Neural crest cell (in vitro differentiated cells): Measurements from ENCODE around the gene LMTK3. TPM values are rescaled to one million over a fixed set of nuclear protein-coding genes. Genes with fewer than 3 reads are reported as not detected.

Experiments used
- DNase-seq: peaks from one replicate; pipeline ENCODE4 v3.0.0; 2021; ENCODE audit warnings: low read depth, mixed read lengths, low spot score
- H3K27ac Mint-ChIP-seq: one replicate; pipeline ENCODE4 v1.8.0; 2021; ENCODE audit warnings: mild to moderate bottlenecking, mixed read lengths; ENCODE audit not compliant: unreplicated experiment
- H3K27me3 Mint-ChIP-seq: 2 replicates; pipeline ENCODE4 v1.8.0; 2021; ENCODE audit warnings: low read depth, mild to moderate bottlenecking, mixed read lengths
- H3K36me3 Mint-ChIP-seq: 2 replicates; pipeline ENCODE4 v1.8.0; 2021; ENCODE audit warnings: low read depth, mild to moderate bottlenecking, mixed read lengths
- H3K4me1 Mint-ChIP-seq: 2 replicates; pipeline ENCODE4 v1.8.0; 2021; ENCODE audit warnings: mixed read lengths
- H3K4me3 Mint-ChIP-seq: one replicate; pipeline ENCODE4 v1.8.0; 2021; ENCODE audit warnings: mild to moderate bottlenecking, mixed read lengths
- H3K9me3 Mint-ChIP-seq: 2 replicates; pipeline ENCODE4 v1.8.0; 2021; ENCODE audit warnings: mixed read lengths
- total RNA-seq: library from RNA; stranded (reverse); gene quantifications from 2 replicates; pipeline ENCODE4 v1.2.1, GENCODE V29; 2021
- TF ChIP-seq, protein P1 (sequence below): fragments of 200-600 bp; sonication (generic); conservative IDR thresholded peaks from 2 replicates; pipeline ENCODE4 v1.5.0; 2021; ENCODE audit warnings: antibody characterized with exemption, mild to moderate bottlenecking

The LMTK3 gene
- total RNA-seq, 1 donor from 2014 or later = 3.1 TPM

DNA sequence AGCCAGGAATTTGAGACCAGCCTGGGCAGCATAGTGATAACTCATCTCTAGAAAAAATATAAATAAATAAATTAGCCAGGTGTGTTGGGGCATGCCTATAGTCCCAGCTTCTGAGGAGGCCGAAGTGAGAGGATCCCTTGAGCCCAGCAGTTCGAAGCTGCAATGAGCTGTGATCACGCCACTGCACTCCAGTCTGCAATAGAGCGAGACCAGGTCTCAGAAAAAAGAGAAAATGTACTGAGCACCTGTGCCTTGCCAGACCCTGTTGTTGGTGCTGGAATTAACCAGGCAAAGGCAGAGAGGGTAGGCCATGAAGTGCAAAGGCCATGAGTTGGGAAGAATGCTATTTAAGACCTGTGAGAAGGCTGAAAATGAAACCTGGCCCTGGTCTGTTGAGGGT lies 39.8 kb downstream of the LMTK3 start:
- Mint-ChIP-seq H3K9me3 (no peaks in the 10 kb centered on the region), H3K36me3 (peaks cover 18% of the 10 kb centered on the region)

DNA sequence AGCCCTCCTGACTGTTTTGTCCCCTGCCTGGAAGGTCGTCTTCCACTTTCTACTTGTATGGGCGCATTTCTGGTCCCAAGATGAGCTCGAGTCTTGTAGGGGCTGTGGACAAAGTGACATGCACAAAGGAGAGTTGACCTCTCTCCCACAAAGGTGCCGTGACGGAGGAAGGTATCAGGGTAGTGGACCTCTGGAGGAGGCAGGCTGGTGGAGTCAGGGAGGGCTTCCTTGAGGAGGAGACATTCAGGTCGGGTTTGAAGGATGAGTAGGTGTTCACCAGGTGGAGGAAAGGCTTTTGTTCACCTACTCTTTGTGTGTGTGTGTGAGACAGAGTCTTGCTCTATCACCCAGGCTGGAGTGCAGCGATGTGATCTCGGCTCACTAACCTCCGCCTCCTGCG lies 40.8 kb downstream of the LMTK3 start:
- Mint-ChIP-seq H3K27ac (peak overlapping the region; percentile 90), H3K27me3 (peaks cover 9% of the 10 kb centered on the region)

More for the DNA sequence above, 39.8 kb downstream of the LMTK3 start:
- TF ChIP-seq, protein P1, sequence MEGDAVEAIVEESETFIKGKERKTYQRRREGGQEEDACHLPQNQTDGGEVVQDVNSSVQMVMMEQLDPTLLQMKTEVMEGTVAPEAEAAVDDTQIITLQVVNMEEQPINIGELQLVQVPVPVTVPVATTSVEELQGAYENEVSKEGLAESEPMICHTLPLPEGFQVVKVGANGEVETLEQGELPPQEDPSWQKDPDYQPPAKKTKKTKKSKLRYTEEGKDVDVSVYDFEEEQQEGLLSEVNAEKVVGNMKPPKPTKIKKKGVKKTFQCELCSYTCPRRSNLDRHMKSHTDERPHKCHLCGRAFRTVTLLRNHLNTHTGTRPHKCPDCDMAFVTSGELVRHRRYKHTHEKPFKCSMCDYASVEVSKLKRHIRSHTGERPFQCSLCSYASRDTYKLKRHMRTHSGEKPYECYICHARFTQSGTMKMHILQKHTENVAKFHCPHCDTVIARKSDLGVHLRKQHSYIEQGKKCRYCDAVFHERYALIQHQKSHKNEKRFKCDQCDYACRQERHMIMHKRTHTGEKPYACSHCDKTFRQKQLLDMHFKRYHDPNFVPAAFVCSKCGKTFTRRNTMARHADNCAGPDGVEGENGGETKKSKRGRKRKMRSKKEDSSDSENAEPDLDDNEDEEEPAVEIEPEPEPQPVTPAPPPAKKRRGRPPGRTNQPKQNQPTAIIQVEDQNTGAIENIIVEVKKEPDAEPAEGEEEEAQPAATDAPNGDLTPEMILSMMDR = no peak
- peak overlapping the region; percentile 98 for H3K4me3 Mint-ChIP-seq
- no peak overlapping the region for H3K27ac Mint-ChIP-seq
- H3K27me3 Mint-ChIP-seq = peaks cover 9% of the 10 kb centered on the region
- no peak for DNase-seq
- H3K4me1 Mint-ChIP-seq = peaks cover 31% of the 10 kb centered on the region

DNA sequence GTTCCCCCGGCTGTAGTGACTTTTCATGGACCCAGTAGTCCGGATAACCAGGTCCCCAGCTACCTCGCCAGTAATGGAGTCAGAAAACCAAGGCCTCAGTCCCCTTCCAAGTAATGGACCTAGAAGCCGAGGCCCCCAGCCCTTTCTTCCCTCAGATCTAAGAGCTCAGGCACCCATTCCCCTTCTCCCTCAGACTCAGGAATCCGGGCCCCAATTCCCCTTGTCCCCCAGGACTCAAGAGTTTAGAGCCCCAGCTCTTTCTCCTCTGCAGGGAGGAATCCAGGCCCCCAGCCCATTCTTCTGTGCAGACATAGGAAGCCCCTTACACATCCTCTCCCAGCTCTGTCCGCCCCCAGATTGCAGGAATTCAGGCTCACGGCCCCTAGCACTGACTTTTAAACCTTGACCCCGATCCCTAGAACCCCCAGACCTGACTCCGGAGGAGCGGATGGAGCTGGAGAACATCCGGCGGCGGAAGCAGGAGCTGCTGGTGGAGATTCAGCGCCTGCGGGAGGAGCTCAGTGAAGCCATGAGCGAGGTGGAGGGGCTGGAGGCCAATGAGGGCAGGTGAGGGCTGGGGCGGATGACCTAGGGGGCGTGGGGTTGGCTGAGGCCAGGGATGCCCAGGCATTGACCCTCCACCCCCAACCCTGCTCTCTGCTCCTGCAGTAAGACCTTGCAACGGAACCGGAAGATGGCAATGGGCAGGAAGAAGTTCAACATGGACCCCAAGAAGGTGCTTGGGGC lies 41.5 kb downstream of the LMTK3 start:
- TF ChIP-seq, protein P1 = no peak
- peaks cover 7% of the 10 kb centered on the region for H3K27me3 Mint-ChIP-seq
- H3K36me3 Mint-ChIP-seq = peaks cover 15% of the 10 kb centered on the region
- H3K4me3 Mint-ChIP-seq = peak overlapping the region; percentile 98
- H3K4me1 Mint-ChIP-seq = peaks cover 31% of the 10 kb centered on the region
- DNase-seq = no peak
- H3K27ac Mint-ChIP-seq = no peak overlapping the region
- no peaks in the 10 kb centered on the region for H3K9me3 Mint-ChIP-seq

More for the DNA sequence above, 40.8 kb downstream of the LMTK3 start:
- Mint-ChIP-seq H3K4me1 (peaks cover 31% of the 10 kb centered on the region), H3K36me3 (peaks cover 18% of the 10 kb centered on the region), H3K4me3 (peak overlapping the region; percentile 98), H3K9me3 (no peaks in the 10 kb centered on the region)
- no peak for DNase-seq
- TF ChIP-seq, protein P1 = no peak

DNA sequence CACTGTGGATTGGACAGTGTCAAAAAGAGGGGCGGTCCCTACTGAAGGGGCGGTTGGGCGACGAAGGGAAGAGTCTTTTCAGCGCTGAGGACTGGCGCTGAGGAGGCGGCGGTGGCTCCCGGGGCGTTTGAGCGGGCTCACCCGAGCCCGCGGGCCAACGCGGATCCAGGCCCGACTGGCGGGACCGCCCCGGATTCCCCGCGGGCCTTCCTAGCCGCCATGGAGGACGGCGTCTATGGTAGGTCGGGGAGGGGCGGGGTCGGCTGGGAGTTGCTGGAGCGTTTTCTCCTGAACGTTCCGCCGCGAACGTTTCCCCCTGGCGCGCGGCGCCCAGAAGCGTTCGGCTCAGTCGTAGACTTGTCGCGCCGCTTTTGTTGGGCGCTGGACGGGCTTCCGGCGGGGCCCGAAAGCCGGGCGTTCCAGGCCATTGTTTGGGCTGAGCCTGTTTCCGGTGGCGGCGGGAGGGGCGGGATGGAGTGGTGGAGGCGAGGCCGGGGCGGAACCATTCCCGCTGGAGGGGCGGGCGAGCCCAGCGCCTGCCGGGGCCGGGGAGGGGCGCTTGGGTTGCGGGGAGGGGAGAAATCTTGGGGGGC lies 42.2 kb downstream of the LMTK3 start, which contains the start of gene CYTH2:
CYTH2 (plus strand) TSS at position 81 of the 593 bp plus-strand sequence; CDS start at position 220, 139 bp downstream.
- H3K4me1 Mint-ChIP-seq = peaks cover 30% of the 10 kb centered on the region
- peak within 1 kb of the TSS; percentile 99 for H3K27ac Mint-ChIP-seq
- H3K4me3 Mint-ChIP-seq = peak within 1 kb of the TSS; percentile 98
- H3K36me3 Mint-ChIP-seq = peaks cover 14% of the 10 kb centered on the region
- peaks cover 6% of the 10 kb centered on the region for H3K27me3 Mint-ChIP-seq
- TF ChIP-seq, protein P1 = no peak
- peak; percentile 78 for DNase-seq
- H3K9me3 Mint-ChIP-seq = no peaks in the 10 kb centered on the region

DNA sequence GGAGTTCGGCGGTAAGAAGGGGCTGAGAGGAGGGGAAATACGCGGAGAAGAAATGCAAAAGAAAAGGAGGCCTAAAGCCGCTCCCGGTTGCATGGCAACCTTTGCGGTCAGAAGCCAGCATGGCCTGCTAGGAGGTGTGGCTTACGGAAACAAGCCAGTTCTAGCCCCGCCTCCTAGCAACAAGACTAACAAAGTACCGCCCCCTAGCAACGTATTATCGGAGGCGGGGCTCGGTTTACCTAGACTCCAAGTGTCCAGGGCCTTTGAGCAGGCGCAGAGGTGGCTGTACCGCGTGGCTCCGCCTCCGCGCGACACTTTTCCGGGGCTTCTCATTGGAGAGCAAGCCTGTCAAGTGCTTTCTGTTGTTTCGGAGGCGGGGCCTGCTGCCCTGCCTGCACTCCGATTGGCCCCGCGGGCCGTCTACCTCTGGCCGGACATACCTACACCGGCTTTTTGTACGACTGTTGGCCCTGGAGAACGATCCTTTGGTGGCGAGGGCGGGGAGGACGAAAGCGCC lies 42.8 kb downstream of the LMTK3 start:
- peaks cover 6% of the 10 kb centered on the region for H3K27me3 Mint-ChIP-seq
- TF ChIP-seq, protein P1 = no peak
- no peaks in the 10 kb centered on the region for H3K9me3 Mint-ChIP-seq

More for the DNA sequence above, 42.8 kb downstream of the LMTK3 start:
- peaks cover 13% of the 10 kb centered on the region for H3K36me3 Mint-ChIP-seq
- H3K27ac Mint-ChIP-seq = peak overlapping the region; percentile 99
- H3K4me3 Mint-ChIP-seq = peak overlapping the region; percentile 98
- H3K4me1 Mint-ChIP-seq = peaks cover 28% of the 10 kb centered on the region
- peak; percentile 96 for DNase-seq
